ENCODE data around the gene LRPAP1. TPM values are rescaled to one million over a fixed set of nuclear protein-coding genes. Genes with fewer than 3 reads are reported as not detected.

LRPAP1 gene
- total RNA-seq, 1 experiment from 2014 or later: 109 TPM

GRCh38 chr4:3529363-3529762, 2.9 kb downstream of the LRPAP1 start (continued):
- TF ChIP-seq RAD21 (IDR thresholded peaks at IDR 0.05; ENCODE audit: low read depth) (no peak), YY1 (IDR thresholded peaks at IDR 0.05; ENCODE audit: extremely low read depth, insufficient replicate concordance, low read depth, low read length) (no peak), ZNF274 (IDR thresholded peaks at IDR 0.05; ENCODE audit: low read depth, low read length) (no peak)

GRCh38 chr4:3527914-3528876, 4.0 kb downstream of the LRPAP1 start:
- BruUV-seq (replicated peaks): no TSS peak
- Histone ChIP-seq H2AFZ (ENCODE audit: low read depth, low read length, poor library complexity, severe bottlenecking) (no peak overlapping the region), H3K4me3 (replicated peaks in 1 of 2; ENCODE audit: low read depth in 1 of 2, low read length in 2 of 2) (no peak overlapping the region), H3K4me2 (ENCODE audit: low read length) (no peak overlapping the region), H3K79me2 (ENCODE audit: insufficient read depth, low read length) (peaks cover 83% of the 10 kb centered on the region), H3K27ac (ENCODE audit: low read depth, low read length) (no peak overlapping the region), H3K9me3 (ENCODE audit: control insufficient read depth in 1 of 2, insufficient read depth in 1 of 2, low read depth in 1 of 2, low read length in 2 of 2) (no peaks in the 10 kb centered on the region), H3K27me3 (ENCODE audit: insufficient read depth, low read length) (no peaks in the 10 kb centered on the region), H3K9me2 (ENCODE audit: insufficient read depth) (no peaks in the 10 kb centered on the region), H3K36me3 (ENCODE audit: control insufficient read depth in 1 of 2, insufficient read depth in 2 of 2, low read length in 2 of 2) (peaks cover 19 to 29% of the 10 kb centered on the region in 2 experiments; a peak in 3 of 4 replicates), H4K20me1 (ENCODE audit: insufficient read depth) (no peaks in the 10 kb centered on the region), H3K9ac (ENCODE audit: low read length) (no peak overlapping the region), H3K4me1 (ENCODE audit: control insufficient read depth in 1 of 2, insufficient read depth in 2 of 2, low read length in 2 of 2) (peaks cover 4 to 16% of the 10 kb centered on the region in 2 experiments; a peak in 3 of 4 replicates)
- intact Hi-C loops (cut with micrococcal nuclease): no loop called here
- no peak for TF ChIP-seq ELF1 (IDR thresholded peaks at IDR 0.05; ENCODE audit: borderline replicate concordance, low read depth)
- TF ChIP-seq SIN3A (IDR thresholded peaks at IDR 0.05; ENCODE audit: low read depth): no peak
- TF ChIP-seq ZNF274 (IDR thresholded peaks at IDR 0.05; ENCODE audit: low read depth, low read length): no peak
- TF ChIP-seq POLR2AphosphoS5 (IDR thresholded peaks at IDR 0.05; ENCODE audit: low read depth, low read length): no peak
- TF ChIP-seq, protein P1, sequence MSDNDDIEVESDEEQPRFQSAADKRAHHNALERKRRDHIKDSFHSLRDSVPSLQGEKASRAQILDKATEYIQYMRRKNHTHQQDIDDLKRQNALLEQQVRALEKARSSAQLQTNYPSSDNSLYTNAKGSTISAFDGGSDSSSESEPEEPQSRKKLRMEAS (IDR thresholded peaks at IDR 0.05): no peak
- TF ChIP-seq CEBPB (IDR thresholded peaks at IDR 0.05; ENCODE audit: low read depth): no peak
- TF ChIP-seq ATF3 (IDR thresholded peaks at IDR 0.05): no peak
- TF ChIP-seq ZFX (IDR thresholded peaks at IDR 0.05): no peak
- TF ChIP-seq SP1 (IDR thresholded peaks at IDR 0.05; ENCODE audit: low read depth): no peak
- TF ChIP-seq CTCF (IDR thresholded peaks at IDR 0.05 in 2 of 3, conservative IDR thresholded peaks at IDR 0.05 in 1 of 3; ENCODE audit: borderline replicate concordance in 1 of 3, insufficient read depth in 1 of 3, low read depth in 2 of 3, low read length in 2 of 3): no peak
- TF ChIP-seq YY1 (IDR thresholded peaks at IDR 0.05; ENCODE audit: extremely low read depth, insufficient replicate concordance, low read depth, low read length): no peak
- TF ChIP-seq EZH2phosphoT487 (IDR thresholded peaks at IDR 0.05; ENCODE audit: borderline replicate concordance): no peak
- TF ChIP-seq, protein P2, sequence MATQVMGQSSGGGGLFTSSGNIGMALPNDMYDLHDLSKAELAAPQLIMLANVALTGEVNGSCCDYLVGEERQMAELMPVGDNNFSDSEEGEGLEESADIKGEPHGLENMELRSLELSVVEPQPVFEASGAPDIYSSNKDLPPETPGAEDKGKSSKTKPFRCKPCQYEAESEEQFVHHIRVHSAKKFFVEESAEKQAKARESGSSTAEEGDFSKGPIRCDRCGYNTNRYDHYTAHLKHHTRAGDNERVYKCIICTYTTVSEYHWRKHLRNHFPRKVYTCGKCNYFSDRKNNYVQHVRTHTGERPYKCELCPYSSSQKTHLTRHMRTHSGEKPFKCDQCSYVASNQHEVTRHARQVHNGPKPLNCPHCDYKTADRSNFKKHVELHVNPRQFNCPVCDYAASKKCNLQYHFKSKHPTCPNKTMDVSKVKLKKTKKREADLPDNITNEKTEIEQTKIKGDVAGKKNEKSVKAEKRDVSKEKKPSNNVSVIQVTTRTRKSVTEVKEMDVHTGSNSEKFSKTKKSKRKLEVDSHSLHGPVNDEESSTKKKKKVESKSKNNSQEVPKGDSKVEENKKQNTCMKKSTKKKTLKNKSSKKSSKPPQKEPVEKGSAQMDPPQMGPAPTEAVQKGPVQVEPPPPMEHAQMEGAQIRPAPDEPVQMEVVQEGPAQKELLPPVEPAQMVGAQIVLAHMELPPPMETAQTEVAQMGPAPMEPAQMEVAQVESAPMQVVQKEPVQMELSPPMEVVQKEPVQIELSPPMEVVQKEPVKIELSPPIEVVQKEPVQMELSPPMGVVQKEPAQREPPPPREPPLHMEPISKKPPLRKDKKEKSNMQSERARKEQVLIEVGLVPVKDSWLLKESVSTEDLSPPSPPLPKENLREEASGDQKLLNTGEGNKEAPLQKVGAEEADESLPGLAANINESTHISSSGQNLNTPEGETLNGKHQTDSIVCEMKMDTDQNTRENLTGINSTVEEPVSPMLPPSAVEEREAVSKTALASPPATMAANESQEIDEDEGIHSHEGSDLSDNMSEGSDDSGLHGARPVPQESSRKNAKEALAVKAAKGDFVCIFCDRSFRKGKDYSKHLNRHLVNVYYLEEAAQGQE (IDR thresholded peaks at IDR 0.05; ENCODE audit: low read depth): no peak
- ATAC-seq: no peak
- ChIA-PET POLR2A (no interaction called here), RAD21 (ENCODE audit: low non-redundant PET in 1 of 2, low total read pairs in 2 of 2, uncharacterized antibody in 2 of 2, unreplicated experiment in 2 of 2) (no interaction called here), CTCF (no interaction called here)
- no peak for DNase-seq (ENCODE audit: low read depth, low spot score)

Measured in HCT116 (cell line).